ENCODE results near the gene PRAMEF8.
"Not testable (repeated sequence)": the region's sequence is repeated elsewhere in the genome, so short reads cannot be mapped to it uniquely, and the experiment has no call there.

Gene PRAMEF8

GRCh38 chr1:13285037-13285436, at the start of gene PRAMEF8:
TSS of gene PRAMEF8 (minus strand) at chr1:13285137. CDS start at chr1:13284091, 1,046 bp downstream.
- DNase-seq = not testable (repeated sequence)

GRCh38 chr1:13315281-13315680, 30.3 kb upstream of the PRAMEF8 start, which contains the start of gene PRAMEF15:
TSS of gene PRAMEF15 (plus strand) at chr1:13315581. CDS start at chr1:13318408, 2,827 bp downstream.
- DNase-seq = not testable (repeated sequence)

- DNase-seq = not testable (repeated sequence)
Measured at GRCh38 chr1:13303239-13303638, 18.3 kb upstream of the PRAMEF8 start, which contains the start of gene PRAMEF33. TSS of gene PRAMEF33 (plus strand) at chr1:13303539. CDS start at chr1:13305955, 2,416 bp downstream.

GRCh38 chr1:13302197-13302596, 17.3 kb upstream of the PRAMEF8 start:
- not testable (repeated sequence) for DNase-seq

- DNase-seq = not testable (repeated sequence)
Measured at GRCh38 chr1:13298699-13299098, 13.8 kb upstream of the PRAMEF8 start.

- not testable (repeated sequence) for DNase-seq
Measured at GRCh38 chr1:13297216-13297931, 12.4 kb upstream of the PRAMEF8 start.

GRCh38 chr1:13289030-13289429, 4.1 kb upstream of the PRAMEF8 start:
- DNase-seq = not testable (repeated sequence)

GRCh38 chr1:13279617-13280016, 5.3 kb downstream of the PRAMEF8 start:
- not testable (repeated sequence) for DNase-seq

- not testable (repeated sequence) for DNase-seq
Measured at GRCh38 chr1:13277016-13277415, 7.9 kb downstream of the PRAMEF8 start.

GRCh38 chr1:13265124-13265523, 19.8 kb downstream of the PRAMEF8 start:
- DNase-seq = not testable (repeated sequence)

GRCh38 chr1:13253898-13254297, 31.0 kb downstream of the PRAMEF8 start, which contains the start of gene PRAMEF5:
TSS of gene PRAMEF5 (plus strand) at chr1:13254198. CDS start at chr1:13259269, 5,071 bp downstream.
- DNase-seq = not testable (repeated sequence)

GRCh38 chr1:13247122-13247521, 37.8 kb downstream of the PRAMEF8 start:
- DNase-seq = not testable (repeated sequence)

- not testable (repeated sequence) for DNase-seq
Measured at GRCh38 chr1:13246554-13246871, 38.4 kb downstream of the PRAMEF8 start.

GRCh38 chr1:13245841-13246553, 38.9 kb downstream of the PRAMEF8 start:
- not testable (repeated sequence) for DNase-seq

GRCh38 chr1:13243536-13244263, 41.2 kb downstream of the PRAMEF8 start:
- not testable (repeated sequence) for DNase-seq

GRCh38 chr1:13239633-13240032, 45.3 kb downstream of the PRAMEF8 start:
- not testable (repeated sequence) for DNase-seq

- DNase-seq = not testable (repeated sequence)
Measured at GRCh38 chr1:13237572-13237971, 47.4 kb downstream of the PRAMEF8 start.

- DNase-seq = not testable (repeated sequence)
Measured at GRCh38 chr1:13234057-13234456, 50.9 kb downstream of the PRAMEF8 start.

- not testable (repeated sequence) for DNase-seq
Measured at GRCh38 chr1:13232056-13232455, 52.9 kb downstream of the PRAMEF8 start.
